Raji (cell line): ENCODE data around the gene CD1C.

ENCODE experiments used
- POLR2A ChIP-seq: IDR thresholded peaks from 2 replicates; pipeline ENCODE4 v1.6.1; 2011; ENCODE audit warnings: low read depth, low read length, control low read depth; ENCODE audit not compliant: insufficient read depth

CD1C gene

DNA sequence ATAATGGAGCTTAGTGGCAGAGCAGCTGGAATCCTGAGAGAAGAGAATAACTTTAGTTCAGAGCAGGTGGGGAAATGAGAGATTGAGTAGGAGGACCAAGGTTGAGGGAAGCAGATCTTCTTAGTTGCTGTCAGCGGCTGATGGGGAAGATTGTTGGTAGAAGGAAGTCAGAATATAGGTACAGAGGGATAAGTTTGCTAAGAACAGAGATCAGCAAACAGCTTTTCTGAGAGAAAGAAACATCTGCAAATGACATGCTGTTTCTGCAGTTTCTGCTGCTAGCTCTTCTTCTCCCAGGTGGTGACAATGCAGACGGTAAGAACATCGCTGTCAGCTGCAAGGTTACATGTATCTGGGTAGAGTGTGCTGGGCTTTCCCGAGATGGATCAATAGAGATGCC lies at the start of gene CD1C:
Gene CD1C (plus strand): TSS at position 113 of the 400 bp plus-strand sequence. CDS start 142 bp downstream, at position 255.
- no peak for TF ChIP-seq POLR2A

DNA sequence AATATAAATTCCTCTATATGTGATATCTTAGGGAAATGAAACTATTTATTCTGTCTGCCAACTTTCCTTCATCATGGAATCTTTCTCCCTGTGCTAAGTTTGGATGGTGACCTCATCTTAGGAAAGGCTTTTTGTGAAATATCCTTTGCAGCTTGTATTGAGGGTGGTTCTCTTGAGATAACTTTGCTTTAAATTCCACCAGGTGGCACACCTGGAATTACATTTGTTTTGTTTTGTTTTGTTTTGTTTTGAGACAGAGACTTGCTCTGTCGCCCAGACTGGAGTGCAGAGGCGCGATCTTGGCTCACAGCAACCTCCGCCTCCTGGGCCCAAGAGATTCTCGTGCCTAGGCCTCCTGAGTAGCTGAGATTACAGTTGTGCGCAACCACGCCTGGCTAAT lies 43.1 kb upstream of the CD1C start:
- TF ChIP-seq POLR2A: no peak

DNA sequence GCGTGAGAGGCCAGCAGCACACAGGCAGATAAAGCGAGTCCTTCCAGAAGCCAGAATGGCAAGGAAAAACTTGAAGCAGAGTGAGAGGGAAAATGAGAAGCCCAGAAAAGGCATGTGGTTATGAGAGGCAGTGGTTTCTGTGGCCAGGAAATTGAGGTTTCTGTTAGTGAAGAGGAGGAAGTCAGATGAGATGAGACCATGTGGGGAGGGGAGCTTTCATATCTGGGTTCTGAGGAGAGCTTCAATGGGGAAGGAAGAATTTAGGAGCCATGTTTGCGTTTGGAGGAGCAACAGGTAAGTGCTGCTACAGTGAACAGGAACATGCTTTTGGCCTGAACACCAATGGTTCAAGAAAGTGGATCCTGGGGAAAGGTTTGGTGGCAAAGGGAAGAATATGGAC lies 41.6 kb upstream of the CD1C start:
- TF ChIP-seq POLR2A: no peak

- TF ChIP-seq POLR2A: no peak
Observed at GRCh38 chr1:158248771-158249170, 41.0 kb upstream of the CD1C start.

DNA sequence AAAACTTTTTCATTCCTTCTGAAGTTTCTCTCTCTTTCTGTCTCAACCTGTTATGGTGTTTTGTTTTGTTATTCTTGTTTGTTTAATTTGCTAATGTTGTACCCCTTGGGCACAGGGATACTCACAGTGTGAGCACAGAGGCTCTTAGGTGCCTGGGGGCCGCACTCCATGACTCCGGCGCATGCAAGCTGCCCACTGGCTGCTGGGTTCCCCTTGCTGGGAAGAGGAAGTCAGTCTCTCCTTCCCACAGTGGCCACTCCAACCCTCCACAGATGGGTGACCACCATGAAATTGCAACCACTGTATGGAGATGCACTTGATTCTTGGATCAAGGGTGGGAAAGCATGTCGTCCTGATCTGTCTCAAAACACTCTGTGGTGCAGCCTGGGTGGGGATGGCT lies 40.1 kb upstream of the CD1C start:
- no peak for TF ChIP-seq POLR2A

DNA sequence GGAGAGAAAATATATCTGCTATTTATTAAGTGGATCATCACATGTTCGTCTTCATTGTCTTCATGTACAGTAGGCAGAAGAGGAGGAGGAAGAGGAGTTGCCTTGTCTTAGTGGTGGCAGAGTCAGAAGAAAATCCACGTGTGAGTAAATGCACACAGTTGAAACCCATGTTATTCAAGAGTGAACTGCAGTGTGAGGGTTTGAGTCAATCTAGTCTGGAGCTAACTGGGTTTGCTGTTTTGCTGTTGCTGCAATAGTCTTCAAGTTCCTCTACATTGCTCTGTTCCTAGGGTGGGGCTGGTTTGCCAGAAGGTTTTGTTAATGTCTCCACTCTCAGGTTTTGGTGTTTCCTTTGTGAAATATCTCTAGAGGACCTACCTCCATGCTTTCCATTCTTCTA lies 38.6 kb upstream of the CD1C start:
- no peak for TF ChIP-seq POLR2A

GRCh38 chr1:158255656-158256055 lies 34.1 kb upstream of the CD1C start:
- no peak for TF ChIP-seq POLR2A

GRCh38 chr1:158257888-158258287 lies 31.8 kb upstream of the CD1C start:
- no peak for TF ChIP-seq POLR2A

GRCh38 chr1:158259117-158259516 lies 30.6 kb upstream of the CD1C start:
- TF ChIP-seq POLR2A: no peak

- TF ChIP-seq POLR2A: no peak
Observed at GRCh38 chr1:158272681-158273080, 17.0 kb upstream of the CD1C start.

- no peak for TF ChIP-seq POLR2A
Observed at GRCh38 chr1:158274797-158275196, 14.9 kb upstream of the CD1C start.

- no peak for TF ChIP-seq POLR2A
Observed at GRCh38 chr1:158283965-158284364, 5.8 kb upstream of the CD1C start.

- no peak for TF ChIP-seq POLR2A
Observed at GRCh38 chr1:158285756-158286241, 3.9 kb upstream of the CD1C start.

- TF ChIP-seq POLR2A: no peak
Observed at GRCh38 chr1:158286487-158286886, 3.2 kb upstream of the CD1C start.

DNA sequence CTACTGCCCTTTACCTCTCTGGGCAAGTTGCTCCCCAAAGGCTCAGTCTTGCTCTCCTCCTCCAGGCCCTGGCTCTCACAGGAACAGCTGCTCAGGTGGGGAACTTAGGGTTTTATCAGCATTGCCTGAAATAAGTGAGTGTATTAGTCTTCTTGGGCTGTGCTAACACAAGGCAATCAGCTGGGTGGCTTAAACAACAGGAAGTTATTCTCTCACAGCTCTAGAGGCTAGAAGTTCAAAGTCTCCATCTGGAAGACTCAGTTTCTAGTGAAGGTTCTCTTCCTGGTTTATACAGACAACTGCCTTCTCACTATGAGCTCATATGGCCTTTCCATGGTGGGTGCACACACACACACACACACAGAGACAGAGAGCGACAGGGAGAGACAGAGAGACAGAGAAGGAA lies 2.8 kb upstream of the CD1C start:
- TF ChIP-seq POLR2A: no peak

DNA sequence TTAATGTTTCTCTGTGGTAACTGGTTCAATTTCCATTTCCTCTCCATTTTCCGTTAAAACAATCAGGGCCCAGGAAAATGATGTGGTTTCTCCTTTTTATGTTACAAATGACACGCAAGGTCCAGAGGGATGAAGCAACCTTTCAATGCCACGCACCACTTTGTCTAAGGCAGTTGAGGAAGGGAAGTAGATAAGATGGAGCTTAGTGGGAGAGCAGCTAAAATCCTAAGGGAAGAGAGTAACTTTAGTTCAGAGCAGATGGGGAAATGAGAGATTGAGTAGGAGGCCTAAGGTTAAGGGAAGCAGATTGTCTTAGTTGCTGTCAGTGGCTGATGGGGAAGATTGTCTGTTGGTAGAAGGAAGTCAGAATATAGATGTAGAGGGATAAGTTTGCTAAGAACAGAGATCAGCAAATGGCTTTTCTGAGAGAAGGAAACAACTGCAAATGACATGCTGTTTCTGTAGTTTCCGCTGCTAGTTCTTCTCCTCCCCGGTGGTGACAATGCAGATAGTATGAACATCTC lies 660 bp downstream of the CD1C start:
- TF ChIP-seq POLR2A: no peak

DNA sequence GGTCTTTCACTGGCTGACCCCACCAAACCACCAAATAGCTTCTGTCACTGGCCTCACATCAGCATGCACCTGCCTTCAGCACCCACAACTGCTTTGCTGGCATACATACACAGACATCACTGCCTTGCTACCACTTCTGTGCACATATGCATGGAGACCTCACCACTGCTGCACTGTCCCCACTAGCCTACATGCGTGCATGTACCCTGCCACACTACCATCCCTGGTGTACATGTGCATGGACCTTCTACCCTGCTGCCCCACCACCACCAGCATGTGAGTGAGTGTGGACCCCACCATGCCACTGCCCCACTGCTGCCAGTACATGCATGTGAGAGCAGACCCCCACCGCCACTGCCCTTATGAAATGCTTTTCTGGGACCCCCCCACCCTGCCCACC lies 6.1 kb downstream of the CD1C start:
- no peak for TF ChIP-seq POLR2A

DNA sequence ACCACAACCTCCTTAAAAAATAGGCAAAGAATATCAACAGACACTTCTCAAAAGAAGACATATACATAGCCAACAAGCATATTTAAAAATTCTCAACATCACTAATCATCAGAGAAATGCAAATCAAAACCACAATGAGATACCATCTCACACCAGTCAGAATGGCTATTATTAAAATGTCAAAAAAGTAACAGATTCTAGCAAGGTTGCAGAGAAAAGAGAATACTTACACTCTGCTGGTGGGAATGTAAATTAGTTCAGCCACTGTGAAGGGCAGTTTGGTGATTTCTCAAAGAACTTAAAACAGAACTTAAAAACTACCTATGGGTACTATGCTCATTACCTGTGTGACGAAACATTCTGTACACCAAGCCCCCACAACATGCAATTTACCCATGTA lies 20.9 kb downstream of the CD1C start:
- TF ChIP-seq POLR2A: no peak

DNA sequence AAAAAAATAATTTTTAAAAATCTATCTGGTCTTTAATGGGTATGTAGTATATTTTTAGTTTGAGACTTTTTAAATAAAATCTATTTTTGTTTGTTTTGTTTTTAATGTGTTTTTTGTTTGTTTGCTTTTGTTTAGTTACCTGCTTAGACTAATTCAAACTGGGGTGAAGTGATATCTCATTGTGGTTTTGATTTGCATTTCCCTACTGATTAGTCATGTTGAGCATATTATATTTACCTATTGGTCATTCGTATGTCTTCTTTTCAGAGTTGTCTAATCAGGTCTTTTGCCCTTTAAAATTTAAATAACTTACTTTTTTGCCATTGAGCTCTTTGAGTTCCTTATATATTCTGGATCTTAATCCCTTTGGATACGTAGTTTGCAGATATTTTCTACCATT lies 21.3 kb downstream of the CD1C start:
- no peak for TF ChIP-seq POLR2A
